GM23338 (cell line): Measurements from ENCODE around the gene MYO5B. TPM values are rescaled to one million over a fixed set of nuclear protein-coding genes. Genes with fewer than 3 reads are reported as not detected.

Experiments
- ETS1 ChIP-seq: IDR thresholded peaks from 2 replicates; pipeline ENCODE4 v1.6.1; 2016; ENCODE audit warnings: antibody characterized with exemption
- NANOG ChIP-seq: IDR thresholded peaks from 2 replicates; pipeline ENCODE4 v1.6.1; 2016; ENCODE audit warnings: antibody characterized with exemption, borderline replicate concordance
- POLR2AphosphoS5 ChIP-seq: IDR thresholded peaks from 2 replicates; pipeline ENCODE4 v1.6.1; 2016; ENCODE audit warnings: antibody characterized with exemption, low read depth
- REST ChIP-seq: IDR thresholded peaks from one replicate; pipeline ENCODE4 v1.6.1; 2018; ENCODE audit warnings: antibody characterized with exemption; ENCODE audit not compliant: unreplicated experiment
- STAT1 ChIP-seq: IDR thresholded peaks from one replicate; pipeline ENCODE4 v1.6.1; 2016; ENCODE audit warnings: antibody characterized with exemption; ENCODE audit not compliant: unreplicated experiment
- ZNF462 ChIP-seq: fragments of 250-450 bp; sonication (Bioruptor Pico); IDR thresholded peaks from 2 replicates; pipeline ENCODE4 v1.5.0; 2020; ENCODE audit warnings: mild to moderate bottlenecking, moderate library complexity
- polyA plus RNA-seq: library from polyadenylated mRNA; unstranded; fragments of >200 nt; fragmentation: Nextera tagmentation; extraction: Ambion mirVana; gene quantifications from 2 replicates; pipeline ENCODE4 v1.2.1, GENCODE V29; 2016
- total RNA-seq: library from RNA; depleted of rRNA; stranded (reverse); fragments of >200 nt; shearing (Covaris generic); gene quantifications from 2 replicates; pipeline ENCODE4 v1.2.3, GENCODE V29; 2014

MYO5B gene
- total and polyA plus RNA-seq, 2 experiments from 2014 or later = 3.2 to 19.1 TPM

GRCh38 chr18:50240080-50240563 lies 45.2 kb upstream of the MYO5B start (continued):
- TF ChIP-seq ZNF462 (CRISPR knock-in tag) (no peak), ETS1 (no peak), NANOG (no peak), STAT1 (no peak), POLR2AphosphoS5 (no peak), REST (no peak)
